Bronchial epithelial cell (primary cell): ENCODE measurements around the gene RARA. TPM values are rescaled to one million over a fixed set of nuclear protein-coding genes. Genes with fewer than 3 reads are reported as not detected.

Experiments used
- DNase-seq: peaks from one replicate; pipeline ENCODE4 v3.0.0-alpha.2; 2010; ENCODE audit warnings: low read depth
- FAIRE-seq: peaks from 2 replicates; lab custom pipeline; 2011; peaks lifted over from hg19 to GRCh38; lab: Jason Lieb, UNC
- H3K27me3 ChIP-seq: 2 replicates; pipeline ENCODE4 v1.5.1; 2011; ENCODE audit warnings: low read length; ENCODE audit not compliant: control insufficient read depth, insufficient read depth
- H3K36me3 ChIP-seq: 2 replicates; pipeline ENCODE4 v1.5.1; 2011; ENCODE audit warnings: low read length; ENCODE audit not compliant: control insufficient read depth, insufficient read depth
- H3K4me3 ChIP-seq: 2 replicates; pipeline ENCODE4 v1.5.1; 2011; ENCODE audit warnings: mild to moderate bottlenecking, low read depth, low read length, control low read depth
- total RNA-seq: library from RNA; depleted of rRNA; stranded (reverse); fragments of >200 nt; gene quantifications from 2 replicates; pipeline ENCODE4 v1.2.1, GENCODE V29; 2014
- TF ChIP-seq, protein P1 (sequence below): IDR thresholded peaks from 2 replicates; pipeline ENCODE4 v1.5.1; 2011; ENCODE audit warnings: mild to moderate bottlenecking, moderate library complexity, low read length, control low read depth, inconsistent platforms; ENCODE audit not compliant: insufficient read depth, severe bottlenecking

RARA gene
- total RNA-seq, 1 donor from 2014 or later: 1.3 TPM

DNA sequence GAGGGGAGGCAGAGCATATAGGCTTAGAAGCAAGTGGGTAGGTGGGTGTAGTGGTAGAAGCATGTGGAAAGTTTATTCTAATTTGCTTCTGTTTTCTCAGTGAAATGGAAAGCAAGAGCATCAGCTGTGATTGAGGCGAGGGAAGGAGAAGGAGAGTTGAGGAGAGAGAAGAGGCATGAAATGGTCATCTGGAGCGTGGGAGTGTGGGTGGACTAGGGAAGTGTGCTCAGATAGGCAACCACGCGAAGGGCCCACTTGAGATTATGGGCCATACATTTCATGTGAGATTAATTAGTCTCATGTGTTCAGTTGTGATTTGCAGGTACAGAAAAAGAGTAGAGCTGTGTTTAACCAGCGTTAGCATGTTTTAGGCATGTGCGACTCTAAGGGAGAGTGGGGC, 42.1 kb upstream of the RARA start:
- TF ChIP-seq, protein P1, sequence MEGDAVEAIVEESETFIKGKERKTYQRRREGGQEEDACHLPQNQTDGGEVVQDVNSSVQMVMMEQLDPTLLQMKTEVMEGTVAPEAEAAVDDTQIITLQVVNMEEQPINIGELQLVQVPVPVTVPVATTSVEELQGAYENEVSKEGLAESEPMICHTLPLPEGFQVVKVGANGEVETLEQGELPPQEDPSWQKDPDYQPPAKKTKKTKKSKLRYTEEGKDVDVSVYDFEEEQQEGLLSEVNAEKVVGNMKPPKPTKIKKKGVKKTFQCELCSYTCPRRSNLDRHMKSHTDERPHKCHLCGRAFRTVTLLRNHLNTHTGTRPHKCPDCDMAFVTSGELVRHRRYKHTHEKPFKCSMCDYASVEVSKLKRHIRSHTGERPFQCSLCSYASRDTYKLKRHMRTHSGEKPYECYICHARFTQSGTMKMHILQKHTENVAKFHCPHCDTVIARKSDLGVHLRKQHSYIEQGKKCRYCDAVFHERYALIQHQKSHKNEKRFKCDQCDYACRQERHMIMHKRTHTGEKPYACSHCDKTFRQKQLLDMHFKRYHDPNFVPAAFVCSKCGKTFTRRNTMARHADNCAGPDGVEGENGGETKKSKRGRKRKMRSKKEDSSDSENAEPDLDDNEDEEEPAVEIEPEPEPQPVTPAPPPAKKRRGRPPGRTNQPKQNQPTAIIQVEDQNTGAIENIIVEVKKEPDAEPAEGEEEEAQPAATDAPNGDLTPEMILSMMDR: no peak
- no peaks in the 10 kb centered on the region for H3K27me3 ChIP-seq
- FAIRE-seq: no peak
- H3K4me3 ChIP-seq: no peak overlapping the region
- H3K36me3 ChIP-seq: peaks cover 20% of the 10 kb centered on the region
- DNase-seq: no peak

DNA sequence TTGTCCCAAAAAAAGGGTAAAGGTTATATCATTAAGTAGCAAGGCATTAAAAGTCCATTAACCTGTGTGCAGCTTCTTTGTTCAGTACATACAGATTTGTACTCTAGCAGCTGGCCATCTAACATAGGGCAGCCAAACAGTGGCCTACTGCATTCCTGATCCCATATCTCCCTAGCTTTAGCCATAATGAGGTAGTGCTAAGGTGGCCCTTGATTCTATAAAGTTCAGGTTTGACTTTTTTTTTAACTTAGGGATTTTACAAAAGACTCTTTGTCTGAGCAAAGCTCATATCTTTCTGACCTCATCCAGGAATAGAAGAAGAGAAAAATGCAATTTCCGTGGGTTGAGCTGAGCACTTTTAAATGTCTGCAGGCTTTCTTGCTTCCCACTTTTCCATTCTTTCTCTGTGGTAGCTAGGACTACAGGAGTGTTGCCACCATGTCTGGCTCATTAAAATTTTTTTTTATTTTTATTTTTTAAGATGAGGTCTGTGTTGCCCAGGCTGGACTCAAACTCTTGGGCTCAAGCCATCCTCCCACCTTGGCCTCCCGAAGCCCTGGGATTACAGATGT, 40.8 kb upstream of the RARA start:
- TF ChIP-seq, protein P1: no peak
- no peak overlapping the region for H3K4me3 ChIP-seq
- FAIRE-seq (no peak), DNase-seq (no peak)
- H3K27me3 ChIP-seq: no peaks in the 10 kb centered on the region
- H3K36me3 ChIP-seq: peaks cover 14% of the 10 kb centered on the region

DNA sequence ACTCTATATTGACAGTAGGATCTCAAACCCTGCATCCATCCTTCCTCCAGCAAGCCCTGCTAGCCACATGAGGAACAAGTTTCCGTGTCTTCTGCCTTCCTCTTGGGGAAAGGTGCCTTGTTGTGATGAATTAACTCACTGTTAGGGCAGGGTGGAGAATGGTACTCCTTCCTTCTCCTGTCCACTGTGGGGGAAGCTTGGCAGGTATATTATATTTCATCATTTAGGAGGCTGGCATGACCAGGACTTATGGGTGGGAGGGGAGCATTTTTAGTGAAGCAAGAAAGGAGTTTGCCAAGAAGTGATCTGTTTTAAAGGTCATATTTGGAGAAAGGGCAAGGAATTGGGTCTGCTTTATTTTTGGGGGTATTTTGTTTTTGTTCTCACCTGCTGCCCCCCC, 30.6 kb upstream of the RARA start:
- H3K36me3 ChIP-seq: peaks cover 20% of the 10 kb centered on the region
- DNase-seq: no peak
- H3K27me3 ChIP-seq: no peaks in the 10 kb centered on the region
- no peak overlapping the region for H3K4me3 ChIP-seq
- FAIRE-seq: peak; percentile 52
- TF ChIP-seq, protein P1: no peak

DNA sequence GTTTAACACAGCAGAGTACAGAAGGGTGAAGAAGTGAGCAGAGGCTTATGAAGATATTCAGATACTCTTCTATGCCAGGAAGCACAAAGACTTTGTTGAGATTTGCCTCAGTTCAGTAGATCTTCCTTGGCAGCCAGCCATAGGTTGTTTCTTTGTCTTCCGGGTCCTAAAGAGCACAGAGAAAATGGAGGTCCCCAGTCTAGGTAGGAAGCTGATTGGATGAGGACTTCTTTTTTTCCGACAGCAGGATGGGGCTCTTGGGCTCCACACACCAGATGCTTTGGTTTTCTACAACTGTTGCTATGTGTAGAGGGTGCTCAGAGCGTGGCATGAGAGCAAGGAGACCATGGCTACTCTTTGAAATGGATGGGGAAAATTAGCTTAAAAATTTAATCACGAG, 29.6 kb upstream of the RARA start:
- TF ChIP-seq, protein P1: no peak
- no peak for FAIRE-seq
- peaks cover 16% of the 10 kb centered on the region for H3K36me3 ChIP-seq
- no peaks in the 10 kb centered on the region for H3K27me3 ChIP-seq
- H3K4me3 ChIP-seq: no peak overlapping the region
- DNase-seq: no peak

DNA sequence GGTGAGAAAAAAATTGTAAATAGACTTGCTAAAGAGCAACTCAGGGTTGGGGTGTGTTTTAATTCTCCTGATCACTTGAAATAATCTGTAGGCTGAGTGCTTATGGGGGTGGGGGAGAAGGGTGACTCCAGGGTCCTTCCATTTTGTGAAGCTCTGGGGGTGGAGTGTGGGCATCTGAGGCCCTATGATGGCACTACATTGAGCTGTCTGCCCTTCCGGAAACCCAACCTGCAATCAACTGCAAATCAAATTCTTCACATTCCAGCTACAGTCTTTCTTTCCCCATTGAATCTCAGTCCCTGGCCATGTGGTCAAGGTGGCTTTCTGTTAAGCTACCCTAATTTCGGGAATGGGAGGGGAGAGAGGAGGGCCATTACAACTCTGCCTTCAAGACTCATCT, 27.3 kb upstream of the RARA start:
- TF ChIP-seq, protein P1: no peak
- Histone ChIP-seq H3K27me3 (no peaks in the 10 kb centered on the region), H3K36me3 (peaks cover 12% of the 10 kb centered on the region), H3K4me3 (no peak overlapping the region)
- FAIRE-seq: no peak
- DNase-seq: no peak

DNA sequence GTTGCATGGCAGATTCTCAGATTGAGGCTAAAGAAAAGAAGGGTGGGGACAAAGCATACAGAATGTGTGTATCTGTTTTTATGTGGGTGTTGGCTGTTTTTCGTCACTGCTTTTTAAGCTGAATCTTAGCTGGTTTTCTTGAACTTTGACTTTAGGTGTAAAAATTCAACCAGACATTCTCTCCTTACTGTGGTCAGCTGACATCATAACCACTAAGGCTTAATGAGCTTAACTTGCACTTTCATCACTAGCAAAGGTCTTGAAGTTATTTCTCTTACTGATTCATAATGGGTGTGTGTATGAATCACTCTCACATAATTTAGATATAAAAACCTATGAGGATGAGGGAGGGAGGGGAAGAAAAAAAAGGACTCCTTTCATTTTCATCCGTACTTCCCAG, 25.3 kb upstream of the RARA start:
- FAIRE-seq (no peak), DNase-seq (peak; percentile 96)
- TF ChIP-seq, protein P1: no peak
- H3K36me3 ChIP-seq: peaks cover 11% of the 10 kb centered on the region
- H3K27me3 ChIP-seq: no peaks in the 10 kb centered on the region
- peak overlapping the region; percentile 31 for H3K4me3 ChIP-seq
